OCI-LY3 (cell line): ENCODE measurements around the gene AHR.

Experiments used
- CTCF ChIP-seq: fragments of 200-600, 300-600 bp; sonication (generic); IDR thresholded peaks from 2 replicates; pipeline ENCODE4 v1.5.1; 2014; ENCODE audit warnings: antibody characterized with exemption, low read length, low read depth
- EZH2phosphoT487 ChIP-seq: fragments of 200-600 bp; shearing (Covaris generic); IDR thresholded peaks from 2 replicates; pipeline ENCODE4 v1.6.1; 2018; ENCODE audit warnings: antibody characterized with exemption, mixed run types, low read depth

GRCh38 chr7:17269341-17270221 lies 28.9 kb upstream of the AHR start:
- TF ChIP-seq CTCF (no peak), EZH2phosphoT487 (no peak)
